ENCODE results near the gene RAB21.

Gene RAB21

GRCh38 chr12:71727958-71728357 is 26.7 kb upstream of the RAB21 start:
- Histone ChIP-seq H4K20me1 (ENCODE audit: control insufficient read depth, insufficient read depth, low read depth, low read length) (no peaks in the 10 kb centered on the region), H3K27me3 (ENCODE audit: control insufficient read depth, low read length) (no peaks in the 10 kb centered on the region), H3K9me3 (ENCODE audit: control insufficient read depth, insufficient read depth, low read length) (no peaks in the 10 kb centered on the region), H3K9me2 (replicated peaks; ENCODE audit: control insufficient read depth, low read length) (no peaks in the 10 kb centered on the region), H3K27ac (ENCODE audit: low read depth, low read length) (no peak overlapping the region), H3K4me1 (ENCODE audit: control insufficient read depth, low read length) (no peaks in the 10 kb centered on the region), H3K36me3 (ENCODE audit: control insufficient read depth, low read length) (no peaks in the 10 kb centered on the region), H3F3A (ENCODE audit: control insufficient read depth, insufficient read depth) (no peaks in the 10 kb centered on the region), H3K4me3 (ENCODE audit: low read length) (no peak overlapping the region), H3K4me2 (ENCODE audit: low read length) (no peak overlapping the region), H3K79me2 (ENCODE audit: control insufficient read depth, low read length) (no peaks in the 10 kb centered on the region)
- no peak for TF ChIP-seq EZH2phosphoT487 (IDR thresholded peaks at IDR 0.05; ENCODE audit: borderline replicate concordance, low read length)
- no peak for TF ChIP-seq CTCF (IDR thresholded peaks at IDR 0.05; ENCODE audit: low read depth, low read length, poor library complexity, severe bottlenecking)

GRCh38 chr12:71730936-71731335 is 23.7 kb upstream of the RAB21 start:
- Histone ChIP-seq H3K79me2 (ENCODE audit: control insufficient read depth, low read length) (no peaks in the 10 kb centered on the region), H3K9me3 (ENCODE audit: control insufficient read depth, insufficient read depth, low read length) (no peaks in the 10 kb centered on the region), H4K20me1 (ENCODE audit: control insufficient read depth, insufficient read depth, low read depth, low read length) (no peaks in the 10 kb centered on the region), H3K4me2 (ENCODE audit: low read length) (no peak overlapping the region), H3K27me3 (ENCODE audit: control insufficient read depth, low read length) (no peaks in the 10 kb centered on the region), H3K4me3 (ENCODE audit: low read length) (no peak overlapping the region), H3K36me3 (ENCODE audit: control insufficient read depth, low read length) (no peaks in the 10 kb centered on the region), H3K9me2 (replicated peaks; ENCODE audit: control insufficient read depth, low read length) (no peaks in the 10 kb centered on the region), H3F3A (ENCODE audit: control insufficient read depth, insufficient read depth) (no peaks in the 10 kb centered on the region; the same call in 1 of the 2 replicates), H3K27ac (ENCODE audit: low read depth, low read length) (no peak overlapping the region), H3K4me1 (ENCODE audit: control insufficient read depth, low read length) (peaks cover 7% of the 10 kb centered on the region)
- TF ChIP-seq CTCF (IDR thresholded peaks at IDR 0.05; ENCODE audit: low read depth, low read length, poor library complexity, severe bottlenecking) (no peak), EZH2phosphoT487 (IDR thresholded peaks at IDR 0.05; ENCODE audit: borderline replicate concordance, low read length) (no peak)

- Histone ChIP-seq H3K9me3 (ENCODE audit: control insufficient read depth, insufficient read depth, low read length) (no peaks in the 10 kb centered on the region), H3K9me2 (replicated peaks; ENCODE audit: control insufficient read depth, low read length) (no peaks in the 10 kb centered on the region), H3K4me2 (ENCODE audit: low read length) (no peak overlapping the region), H3K27me3 (ENCODE audit: control insufficient read depth, low read length) (no peaks in the 10 kb centered on the region), H4K20me1 (ENCODE audit: control insufficient read depth, insufficient read depth, low read depth, low read length) (no peaks in the 10 kb centered on the region), H3K4me1 (ENCODE audit: control insufficient read depth, low read length) (peaks cover 14% of the 10 kb centered on the region), H3K4me3 (ENCODE audit: low read length) (no peak overlapping the region), H3K27ac (ENCODE audit: low read depth, low read length) (no peak overlapping the region), H3F3A (ENCODE audit: control insufficient read depth, insufficient read depth) (no peaks in the 10 kb centered on the region; the same call in 1 of the 2 replicates), H3K36me3 (ENCODE audit: control insufficient read depth, low read length) (no peaks in the 10 kb centered on the region), H3K79me2 (ENCODE audit: control insufficient read depth, low read length) (no peaks in the 10 kb centered on the region)
- TF ChIP-seq EZH2phosphoT487 (IDR thresholded peaks at IDR 0.05; ENCODE audit: borderline replicate concordance, low read length), result no peak
- TF ChIP-seq CTCF (IDR thresholded peaks at IDR 0.05; ENCODE audit: low read depth, low read length, poor library complexity, severe bottlenecking), result no peak
Observed at GRCh38 chr12:71731439-71732356, 23.0 kb upstream of the RAB21 start.

All from DOHH2 (cell line).